Esophagus (tissue), 2 donors: ENCODE measurements around the gene DMRTC2. TPM values are rescaled to one million over a fixed set of nuclear protein-coding genes. Genes with fewer than 3 reads are reported as not detected.
A peak's percentile ranks its signal among the peaks of the same experiment; 100 is the strongest.

ENCODE experiments used
- H3K27ac ChIP-seq, 2 donors: one replicate each; pipeline ENCODE4 v1.5.1; 2013; ENCODE audit warnings: low read depth in 2 of 2, mild to moderate bottlenecking in 2 of 2, inconsistent platforms in 1 of 2, low read length in 1 of 2, moderate library complexity in 1 of 2
- H3K27me3 ChIP-seq, 2 donors: one replicate each; pipeline ENCODE4 v1.6.1; 2013; ENCODE audit warnings: low read length in 2 of 2, control low read depth in 1 of 2, mild to moderate bottlenecking in 1 of 2; ENCODE audit not compliant: insufficient read depth in 2 of 2, control insufficient read depth in 1 of 2
- H3K36me3 ChIP-seq, 2 donors: one replicate each; pipeline ENCODE4 v1.6.1; 2013; ENCODE audit warnings: low read length in 1 of 2; ENCODE audit not compliant: control insufficient read depth in 2 of 2, insufficient read depth in 2 of 2
- H3K4me1 ChIP-seq, 2 donors: one replicate each; pipeline ENCODE4 v1.6.1; 2013; ENCODE audit warnings: low read length in 1 of 2; ENCODE audit not compliant: control insufficient read depth in 2 of 2, insufficient read depth in 2 of 2
- H3K4me3 ChIP-seq, 2 donors: one replicate each; pipeline ENCODE4 v1.5.1; 2013; ENCODE audit warnings: low read length in 2 of 2, mild to moderate bottlenecking in 2 of 2, low read depth in 1 of 2, moderate library complexity in 1 of 2
- H3K9me3 ChIP-seq, 2 donors: one replicate each; pipeline ENCODE4 v1.6.1; 2013; ENCODE audit warnings: mild to moderate bottlenecking in 2 of 2, low read depth in 1 of 2, low read length in 1 of 2, moderate library complexity in 1 of 2; ENCODE audit not compliant: control insufficient read depth in 2 of 2, insufficient read depth in 1 of 2
- WGBS, 2 donors: extraction: QIAGEN DNeasy Blood & Tissue Kit; methylation state at CpG; one replicate each; pipeline ENCODE4 v1.1.7; 2013; 5-methylcytosine and 5-hydroxymethylcytosine counted together
- polyA plus RNA-seq, 2 donors: library from polyadenylated mRNA; stranded (reverse); fragments of 200-250 nt; gene quantifications; one replicate each; pipeline ENCODE4 v1.2.3, GENCODE V29; 2013
- donor health status: healthy with polysubstance abuse.
- donor health status: Bipolar disorder and iron deficiency.

DMRTC2 gene
- polyA plus RNA-seq, 2 donors, result 0.18 TPM; not detected in 1

GRCh38 chr19:41883821-41884733 lies 39.2 kb downstream of the DMRTC2 start:
- Histone ChIP-seq H3K27me3 (no peaks in the 10 kb centered on the region), H3K4me1 (peaks cover 0 to 8% of the 10 kb centered on the region in 2 donors), H3K36me3 (peaks cover 0 to 9% of the 10 kb centered on the region in 2 donors), H3K4me3 (peak overlapping the region; percentile 78 to 88), H3K27ac (peak overlapping the region; percentile 90 to 91), H3K9me3 (no peaks in the 10 kb centered on the region)
- 1% methylated on average over 50 to 66 of the region's 66 CpGs for WGBS, 2 donors

GRCh38 chr19:41886761-41887710 lies 42.2 kb downstream of the DMRTC2 start:
- peak overlapping the region; percentile 63 to 80 for H3K27ac ChIP-seq
- 51 to 54% methylated on average over 13 of the region's 13 CpGs for WGBS, 2 donors
- no peaks in the 10 kb centered on the region for H3K9me3 ChIP-seq
- H3K36me3 ChIP-seq, result peaks cover 1 to 20% of the 10 kb centered on the region in 2 donors
- H3K4me1 ChIP-seq, result peaks cover 0 to 8% of the 10 kb centered on the region in 2 donors
- no peaks in the 10 kb centered on the region for H3K27me3 ChIP-seq
- peak overlapping the region; percentile 1 to 7 for H3K4me3 ChIP-seq

- H3K4me1 ChIP-seq, result peaks cover 0 to 3% of the 10 kb centered on the region in 2 donors
- H3K27ac ChIP-seq, result peak overlapping the region; percentile 63 to 80
- H3K36me3 ChIP-seq, result peaks cover 6 to 27% of the 10 kb centered on the region in 2 donors
- WGBS, 2 donors, result 38 to 56% methylated on average over 17 of the region's 17 CpGs
- peak overlapping the region in 1 of 2 donors; percentile 26 for H3K4me3 ChIP-seq
- H3K9me3 ChIP-seq, result no peaks in the 10 kb centered on the region
- H3K27me3 ChIP-seq, result no peaks in the 10 kb centered on the region
Measured at GRCh38 chr19:41887711-41888382, 43.0 kb downstream of the DMRTC2 start.

- Histone ChIP-seq H3K4me3 (no peak overlapping the region), H3K27ac (no peak overlapping the region), H3K9me3 (no peaks in the 10 kb centered on the region), H3K27me3 (no peaks in the 10 kb centered on the region), H3K4me1 (peaks cover 0 to 3% of the 10 kb centered on the region in 2 donors), H3K36me3 (peaks cover 6 to 27% of the 10 kb centered on the region in 2 donors)
- WGBS, 2 donors, result 73 to 84% methylated on average over 12 of the region's 12 CpGs
Measured at GRCh38 chr19:41888926-41889325, 44.1 kb downstream of the DMRTC2 start.

GRCh38 chr19:41889896-41890295 lies 45.1 kb downstream of the DMRTC2 start:
- Histone ChIP-seq H3K27me3 (no peaks in the 10 kb centered on the region), H3K36me3 (peaks cover 12 to 35% of the 10 kb centered on the region in 2 donors), H3K27ac (no peak overlapping the region), H3K9me3 (no peaks in the 10 kb centered on the region), H3K4me1 (peaks cover 0 to 3% of the 10 kb centered on the region in 2 donors), H3K4me3 (no peak overlapping the region)
- WGBS, 2 donors, result 89 to 92% methylated on average over 8 of the region's 8 CpGs

- no peak overlapping the region for H3K27ac ChIP-seq
- H3K4me1 ChIP-seq, result no peaks in the 10 kb centered on the region
- no peaks in the 10 kb centered on the region for H3K9me3 ChIP-seq
- H3K4me3 ChIP-seq, result no peak overlapping the region
- H3K27me3 ChIP-seq, result no peaks in the 10 kb centered on the region
- H3K36me3 ChIP-seq, result peaks cover 14 to 45% of the 10 kb centered on the region in 2 donors
- WGBS, 2 donors, result 94% methylated on average over 4 of the region's 4 CpGs
Measured at GRCh38 chr19:41890936-41891335, 46.1 kb downstream of the DMRTC2 start.

- Histone ChIP-seq H3K4me1 (no peaks in the 10 kb centered on the region), H3K4me3 (no peak overlapping the region), H3K9me3 (no peaks in the 10 kb centered on the region), H3K27me3 (no peaks in the 10 kb centered on the region), H3K36me3 (peaks cover 19 to 50% of the 10 kb centered on the region in 2 donors), H3K27ac (no peak overlapping the region)
- WGBS, 2 donors, result 85 to 87% methylated on average over 34 of the region's 34 CpGs
Measured at GRCh38 chr19:41892173-41892902, 47.5 kb downstream of the DMRTC2 start.

GRCh38 chr19:41893899-41894298 lies 49.1 kb downstream of the DMRTC2 start:
- Histone ChIP-seq H3K27me3 (no peaks in the 10 kb centered on the region), H3K27ac (no peak overlapping the region), H3K4me1 (no peaks in the 10 kb centered on the region), H3K36me3 (peaks cover 19 to 53% of the 10 kb centered on the region in 2 donors), H3K4me3 (no peak overlapping the region), H3K9me3 (no peaks in the 10 kb centered on the region)
- 73 to 96% methylated on average over 5 to 6 of the region's 6 CpGs for WGBS, 2 donors
